SH-SY5Y (cell line): ENCODE results near the gene TBCE.

Experiments
- GATA2 ChIP-seq: IDR thresholded peaks from 2 replicates; pipeline ENCODE4 v1.6.1; 2011; ENCODE audit warnings: mild to moderate bottlenecking, low read depth, low read length
- GATA3 ChIP-seq: IDR thresholded peaks from 2 replicates; pipeline ENCODE4 v1.6.1; 2011; ENCODE audit warnings: low read depth, mild to moderate bottlenecking, low read length, moderate library complexity

DNA sequence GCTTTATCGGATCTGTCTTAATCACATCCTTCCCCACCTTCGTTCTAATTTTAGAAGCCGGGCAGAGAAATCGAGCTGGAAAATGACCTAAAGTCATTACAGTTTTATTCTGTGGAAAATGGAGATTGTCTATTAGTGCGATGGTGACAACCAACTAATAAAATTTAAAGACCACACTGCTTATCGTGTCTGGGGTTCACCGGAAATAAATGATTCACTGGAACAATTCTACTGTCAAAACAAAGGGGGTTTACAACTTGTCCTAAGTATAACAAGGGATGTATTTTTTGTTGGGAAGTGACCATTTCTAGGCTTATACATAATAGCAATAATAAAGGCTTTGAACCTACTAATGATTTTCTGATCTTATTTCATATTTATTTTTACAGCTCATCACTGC is 81.4 kb downstream of the TBCE start:
- TF ChIP-seq GATA3 = no peak
- TF ChIP-seq GATA2 = no peak
